Body of pancreas (tissue), 4 donors: ENCODE results near the gene CAMK2B.

Experiments used
- POLR2A ChIP-seq, 3 donors: fragments of 450-650 bp; IDR thresholded peaks; one replicate each; pipeline ENCODE4 v1.6.1; 2016; ENCODE audit warnings: antibody characterized with exemption in 3 of 3, mild to moderate bottlenecking in 2 of 3
- TF ChIP-seq, protein P1 (sequence below), 7 experiments: fragments of 450-650 bp in 4 of 7; fragments of 200-600 bp in 3 of 7; sonication (generic) in 3 of 7; IDR thresholded peaks; one replicate each; pipeline ENCODE4 v1.5.1; 2016 to 2019; ENCODE audit warnings: antibody characterized with exemption in 7 of 7

DNA sequence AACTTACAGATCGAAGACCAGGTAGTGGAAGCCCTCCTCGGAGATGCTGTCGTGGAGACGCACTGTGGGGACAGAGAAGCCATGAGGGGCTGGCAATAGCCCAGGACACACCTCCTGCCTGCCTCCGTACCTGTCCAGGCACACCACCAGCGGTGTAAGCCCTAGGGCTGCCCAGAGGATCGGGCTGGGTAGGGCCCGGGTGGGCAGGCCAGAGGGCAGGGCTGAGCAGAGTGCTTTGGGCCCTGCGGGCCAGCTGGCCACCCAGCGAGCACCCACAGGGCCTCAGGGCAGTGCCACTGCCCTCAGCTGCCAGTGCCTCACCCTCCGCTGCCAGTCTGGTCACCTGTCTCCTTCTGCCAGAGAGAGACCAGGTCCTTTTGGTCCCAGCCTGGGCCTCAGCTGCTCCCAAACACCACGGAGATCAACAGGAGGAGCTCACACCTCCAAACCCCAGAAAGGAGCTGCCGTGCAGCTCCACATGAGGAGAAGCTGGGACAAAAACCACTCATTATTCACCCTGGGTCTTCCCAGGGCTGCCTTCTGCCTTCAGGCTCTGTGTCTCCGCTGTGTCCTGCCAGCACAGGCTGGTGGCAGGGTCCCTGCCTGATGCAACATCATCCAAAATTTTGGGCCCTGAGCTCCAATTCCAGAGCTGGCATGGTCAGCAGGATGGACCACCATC lies 66.4 kb downstream of the CAMK2B start:
- TF ChIP-seq, protein P1, sequence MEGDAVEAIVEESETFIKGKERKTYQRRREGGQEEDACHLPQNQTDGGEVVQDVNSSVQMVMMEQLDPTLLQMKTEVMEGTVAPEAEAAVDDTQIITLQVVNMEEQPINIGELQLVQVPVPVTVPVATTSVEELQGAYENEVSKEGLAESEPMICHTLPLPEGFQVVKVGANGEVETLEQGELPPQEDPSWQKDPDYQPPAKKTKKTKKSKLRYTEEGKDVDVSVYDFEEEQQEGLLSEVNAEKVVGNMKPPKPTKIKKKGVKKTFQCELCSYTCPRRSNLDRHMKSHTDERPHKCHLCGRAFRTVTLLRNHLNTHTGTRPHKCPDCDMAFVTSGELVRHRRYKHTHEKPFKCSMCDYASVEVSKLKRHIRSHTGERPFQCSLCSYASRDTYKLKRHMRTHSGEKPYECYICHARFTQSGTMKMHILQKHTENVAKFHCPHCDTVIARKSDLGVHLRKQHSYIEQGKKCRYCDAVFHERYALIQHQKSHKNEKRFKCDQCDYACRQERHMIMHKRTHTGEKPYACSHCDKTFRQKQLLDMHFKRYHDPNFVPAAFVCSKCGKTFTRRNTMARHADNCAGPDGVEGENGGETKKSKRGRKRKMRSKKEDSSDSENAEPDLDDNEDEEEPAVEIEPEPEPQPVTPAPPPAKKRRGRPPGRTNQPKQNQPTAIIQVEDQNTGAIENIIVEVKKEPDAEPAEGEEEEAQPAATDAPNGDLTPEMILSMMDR (IDR thresholded peaks at IDR 0.05): no peak
- no peak for TF ChIP-seq POLR2A (IDR thresholded peaks at IDR 0.05)
